Measurements from ENCODE around the gene SLCO2A1.

DNA sequence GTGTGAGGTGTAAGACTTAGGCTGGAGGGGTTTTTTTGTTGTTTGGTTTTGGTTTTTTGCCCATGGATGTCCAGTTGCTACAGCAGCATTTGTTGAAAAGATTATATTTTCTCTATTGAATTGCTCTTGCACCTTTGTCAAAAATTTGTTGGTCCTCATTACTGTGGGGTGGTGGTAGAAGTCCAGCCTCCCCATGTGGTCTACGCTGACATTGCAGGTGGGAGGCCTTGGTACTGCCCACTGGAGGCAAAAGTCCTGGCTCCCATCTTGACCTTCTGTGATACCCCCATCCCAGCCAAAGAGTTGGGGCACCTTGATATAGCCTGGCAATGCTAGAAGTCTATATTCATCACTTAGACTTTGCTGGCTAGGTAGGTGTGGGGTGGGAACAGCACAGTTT is 128.6 kb downstream of the SLCO2A1 start:
- TF ChIP-seq, protein P1, sequence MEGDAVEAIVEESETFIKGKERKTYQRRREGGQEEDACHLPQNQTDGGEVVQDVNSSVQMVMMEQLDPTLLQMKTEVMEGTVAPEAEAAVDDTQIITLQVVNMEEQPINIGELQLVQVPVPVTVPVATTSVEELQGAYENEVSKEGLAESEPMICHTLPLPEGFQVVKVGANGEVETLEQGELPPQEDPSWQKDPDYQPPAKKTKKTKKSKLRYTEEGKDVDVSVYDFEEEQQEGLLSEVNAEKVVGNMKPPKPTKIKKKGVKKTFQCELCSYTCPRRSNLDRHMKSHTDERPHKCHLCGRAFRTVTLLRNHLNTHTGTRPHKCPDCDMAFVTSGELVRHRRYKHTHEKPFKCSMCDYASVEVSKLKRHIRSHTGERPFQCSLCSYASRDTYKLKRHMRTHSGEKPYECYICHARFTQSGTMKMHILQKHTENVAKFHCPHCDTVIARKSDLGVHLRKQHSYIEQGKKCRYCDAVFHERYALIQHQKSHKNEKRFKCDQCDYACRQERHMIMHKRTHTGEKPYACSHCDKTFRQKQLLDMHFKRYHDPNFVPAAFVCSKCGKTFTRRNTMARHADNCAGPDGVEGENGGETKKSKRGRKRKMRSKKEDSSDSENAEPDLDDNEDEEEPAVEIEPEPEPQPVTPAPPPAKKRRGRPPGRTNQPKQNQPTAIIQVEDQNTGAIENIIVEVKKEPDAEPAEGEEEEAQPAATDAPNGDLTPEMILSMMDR (optimal IDR thresholded peaks at IDR 0.05 in 1 of 3, IDR thresholded peaks at IDR 0.05 in 1 of 3, conservative IDR thresholded peaks at IDR 0.05 in 1 of 3; ENCODE audit: extremely low read depth in 1 of 3, insufficient read depth in 2 of 3, low read length in 3 of 3), result peak in 1 of 3 experiments; percentile 5
- no peak for TF ChIP-seq EZH2 (IDR thresholded peaks at IDR 0.05; ENCODE audit: low read length)

All from keratinocyte (primary cell).